Heart left ventricle (tissue), 16 donors: ENCODE results near the gene PSG6. TPM values are rescaled to one million over a fixed set of nuclear protein-coding genes. Genes with fewer than 3 reads are reported as not detected.
"Not testable (repeated sequence)": the region's sequence is repeated elsewhere in the genome, so short reads cannot be mapped to it uniquely, and the experiment has no call there.

Experiments
- ATAC-seq, 4 donors: fragments of 200-7000 bp; cut with Tn5 transposase; one replicate each; pipeline ENCODE4 v1.9.1; 2020 to 2022; ENCODE audit warnings: moderate library complexity in 4 of 4, mild to moderate bottlenecking in 3 of 4, moderate number of reproducible peaks in 1 of 4
- DNase-seq, 5 donors: peaks; one replicate each; pipeline ENCODE4 v3.0.0-alpha.2; 2020
- H3K27ac ChIP-seq, 12 donors: fragments of 200-600 bp; sonication (generic) in 4 of 12; one replicate each; pipeline versions ENCODE4 v1.5.0 to v1.8.0; 2016 to 2022; ENCODE audit warnings: mild to moderate bottlenecking in 2 of 12
- H3K27me3 ChIP-seq, 9 donors: fragments of 200-600 bp; sonication (generic) in 2 of 9; one replicate each; pipeline versions ENCODE4 v1.5.1 to v1.8.0; 2016 to 2022; ENCODE audit warnings: mild to moderate bottlenecking in 3 of 9
- H3K36me3 ChIP-seq, 9 donors: fragments of 200-600 bp; sonication (generic) in 2 of 9; one replicate each; pipeline versions ENCODE4 v1.5.0 to v1.8.0; 2018 to 2022; ENCODE audit warnings: mild to moderate bottlenecking in 2 of 9
- H3K4me1 ChIP-seq, 12 donors: fragments of 200-600 bp; sonication (generic) in 4 of 12; one replicate each; pipeline versions ENCODE4 v1.5.0 to v1.8.0; 2016 to 2022; ENCODE audit warnings: mild to moderate bottlenecking in 3 of 12
- H3K4me3 ChIP-seq, 12 donors: fragments of 200-600 bp; sonication (generic) in 4 of 12; one replicate each; pipeline versions ENCODE4 v1.5.0 to v1.8.0; 2017 to 2022; ENCODE audit warnings: mild to moderate bottlenecking in 9 of 12, moderate library complexity in 4 of 12
- H3K9me3 ChIP-seq, 12 donors: fragments of 200-600 bp; sonication (generic) in 4 of 12; one replicate each; pipeline versions ENCODE4 v1.5.0 to v1.8.0; 2016 to 2022; ENCODE audit warnings: mild to moderate bottlenecking in 1 of 12
- POLR2A ChIP-seq, 2 donors: fragments of 450-650 bp; IDR thresholded peaks; one replicate each; pipeline ENCODE4 v1.6.1; 2017; ENCODE audit warnings: antibody characterized with exemption in 2 of 2, mild to moderate bottlenecking in 2 of 2, moderate library complexity in 2 of 2
- WGBS, 4 donors: extraction: QIAGEN DNeasy Blood & Tissue Kit in 2 of 4; methylation state at CpG; one replicate each; pipeline versions ENCODE4 v1.1.5 to v1.1.7; 2013 to 2018; 5-methylcytosine and 5-hydroxymethylcytosine counted together
- intact Hi-C, 10 donors: fragments of 100-400 bp; cut with DNase I; formaldehyde crosslinking; loops; one replicate each; pipeline versions ENCODE4 v1.11.1 to v1.14.2; 2022
- long read RNA-seq, 3 donors: library from polyadenylated mRNA; unstranded; transcript quantifications; one replicate each; pipeline ENCODE4 v2.0.0, GENCODE V29; 2020 to 2021
- polyA plus RNA-seq, 2 donors: library from polyadenylated mRNA; stranded (reverse); fragments of 200-250 nt; gene quantifications; one replicate each; pipeline ENCODE4 v1.2.3, GENCODE V29; 2013
- total RNA-seq, 9 donors: library from RNA; depleted of rRNA in 2 of 9; stranded (reverse); fragments of >200 nt in 2 of 9; fragmentation: NEBNext Ultra II Directional in 3 of 9; extraction: Animal tissue kit (Norgen Biotek cat#: 25700) in 3 of 9; gene quantifications; one replicate each; pipeline versions ENCODE4 v1.1.0 to v1.2.4, GENCODE V29; 2016 to 2023
- TF ChIP-seq, protein P1 (sequence below), 12 donors: fragments of 200-600 bp; sonication (generic) in 4 of 12; IDR thresholded peaks; one replicate each; pipeline versions ENCODE4 v1.5.0 to v1.8.0; 2018 to 2022; ENCODE audit warnings: antibody characterized with exemption in 12 of 12, mild to moderate bottlenecking in 5 of 12
- donor health status: ischemic (EF 13 %, LVEDD 7.1; RV severe dilation, severe dysfunction).
- donor health status: healthy with polysubstance abuse.
- donor health status: DM: no; HTN: yes; CAD: no.
- donor health status: DM: no; HTN: no; CAD: no.
- donor health status: ischemic (EF 25% LVEDD 6.9; RV normal size, moderate dysfunction).
- donor health status: ischemic (EF 25% LVEDD 5.7; RV mildly dilated, moderate dysfunction).
- donor health status: healthy.
- donor health status: DM: yes; HTN: yes; CAD: no.
- donor health status: ischemic (EF 35%, LVEDD 5.7; RV mildly dilated, moderate dysfunction).
- donor health status: nonischemic (EF 11% LVEDD 7.7; RV severe dilation, severe dysfunction).
- donor health status: DM: yes; HTN: yes; CAD: no.
- donor health status: PGD.
- donor health status: ischemic (EF 29% LVEDD 5.4; RV normal size, mild dysfunction).
- donor health status: nonischemic (EF 23%, LVEDD 6.1; RV moderate dilation, normal function).

Gene PSG6
- total RNA-seq (not detected), polyA plus RNA-seq (not detected)
- long read RNA-seq, donor 1, result 0 reads
- long read RNA-seq, donor 2, result 0 reads
- long read RNA-seq, donor 3, result 0 reads

- 36 to 67% (median 55%) methylated on average over 1 of the region's 1 CpG for WGBS, 4 donors
- DNase-seq, intact Hi-C loops, H3K4me1 ChIP-seq, H3K4me3 ChIP-seq, ATAC-seq, H3K27ac ChIP-seq, H3K36me3 ChIP-seq, H3K9me3 ChIP-seq, H3K27me3 ChIP-seq: not testable (repeated sequence)
These were observed at the start of gene PSG6 for GRCh38 chr19:42917634-42918033. Gene PSG6, minus strand, starts transcription at chr19:42917894. Its CDS starts 102 bp downstream, at chr19:42917792.

DNA sequence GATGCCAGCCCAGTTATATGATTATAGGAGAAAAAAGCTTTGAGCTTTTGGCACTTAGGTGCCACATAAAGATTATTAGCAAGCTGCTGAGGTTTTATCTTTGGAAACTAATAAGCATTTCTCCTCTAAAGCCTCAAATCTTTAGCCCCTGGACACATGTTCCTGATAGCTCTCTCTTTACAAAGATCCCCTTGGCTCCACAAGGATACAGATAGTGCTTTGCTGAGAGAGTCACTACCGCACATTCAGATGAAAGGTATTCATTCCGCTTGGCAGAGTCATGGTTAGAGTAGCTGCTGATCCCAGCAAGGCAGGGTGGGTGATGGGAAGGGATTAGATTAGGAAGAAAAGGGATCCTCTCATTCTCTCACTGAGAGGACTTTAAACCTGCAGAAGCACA lies 47.5 kb upstream of the PSG6 start:
- Histone ChIP-seq H3K27me3 (peaks cover 0 to 5% (median 0%) of the 10 kb centered on the region in 9 donors), H3K36me3 (no peaks in the 10 kb centered on the region), H3K27ac (no peak overlapping the region), H3K4me3 (no peak overlapping the region), H3K9me3 (no peaks in the 10 kb centered on the region), H3K4me1 (no peaks in the 10 kb centered on the region)
- WGBS, 4 donors, result 84 to 88% (median 86%) methylated on average over 2 of the region's 2 CpGs
- no peak for DNase-seq
- intact Hi-C loops, result no loop called here
- TF ChIP-seq, protein P1, sequence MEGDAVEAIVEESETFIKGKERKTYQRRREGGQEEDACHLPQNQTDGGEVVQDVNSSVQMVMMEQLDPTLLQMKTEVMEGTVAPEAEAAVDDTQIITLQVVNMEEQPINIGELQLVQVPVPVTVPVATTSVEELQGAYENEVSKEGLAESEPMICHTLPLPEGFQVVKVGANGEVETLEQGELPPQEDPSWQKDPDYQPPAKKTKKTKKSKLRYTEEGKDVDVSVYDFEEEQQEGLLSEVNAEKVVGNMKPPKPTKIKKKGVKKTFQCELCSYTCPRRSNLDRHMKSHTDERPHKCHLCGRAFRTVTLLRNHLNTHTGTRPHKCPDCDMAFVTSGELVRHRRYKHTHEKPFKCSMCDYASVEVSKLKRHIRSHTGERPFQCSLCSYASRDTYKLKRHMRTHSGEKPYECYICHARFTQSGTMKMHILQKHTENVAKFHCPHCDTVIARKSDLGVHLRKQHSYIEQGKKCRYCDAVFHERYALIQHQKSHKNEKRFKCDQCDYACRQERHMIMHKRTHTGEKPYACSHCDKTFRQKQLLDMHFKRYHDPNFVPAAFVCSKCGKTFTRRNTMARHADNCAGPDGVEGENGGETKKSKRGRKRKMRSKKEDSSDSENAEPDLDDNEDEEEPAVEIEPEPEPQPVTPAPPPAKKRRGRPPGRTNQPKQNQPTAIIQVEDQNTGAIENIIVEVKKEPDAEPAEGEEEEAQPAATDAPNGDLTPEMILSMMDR (IDR thresholded peaks at IDR 0.05), result no peak
- TF ChIP-seq POLR2A (IDR thresholded peaks at IDR 0.05), result no peak
- no peak for ATAC-seq

GRCh38 chr19:42961119-42961518 lies 43.4 kb upstream of the PSG6 start:
- no peak for DNase-seq
- 84 to 89% (median 87%) methylated on average over 6 of the region's 6 CpGs for WGBS, 4 donors
- intact Hi-C loops, result no loop called here
- no peaks in the 10 kb centered on the region for H3K27me3 ChIP-seq
- ATAC-seq, result no peak
- no peaks in the 10 kb centered on the region for H3K9me3 ChIP-seq
- H3K4me3 ChIP-seq, result no peak overlapping the region
- no peaks in the 10 kb centered on the region for H3K36me3 ChIP-seq
- no peak for TF ChIP-seq POLR2A (IDR thresholded peaks at IDR 0.05)
- TF ChIP-seq, protein P1 (IDR thresholded peaks at IDR 0.05), result no peak
- no peaks in the 10 kb centered on the region for H3K4me1 ChIP-seq
- H3K27ac ChIP-seq, result no peak overlapping the region

DNA sequence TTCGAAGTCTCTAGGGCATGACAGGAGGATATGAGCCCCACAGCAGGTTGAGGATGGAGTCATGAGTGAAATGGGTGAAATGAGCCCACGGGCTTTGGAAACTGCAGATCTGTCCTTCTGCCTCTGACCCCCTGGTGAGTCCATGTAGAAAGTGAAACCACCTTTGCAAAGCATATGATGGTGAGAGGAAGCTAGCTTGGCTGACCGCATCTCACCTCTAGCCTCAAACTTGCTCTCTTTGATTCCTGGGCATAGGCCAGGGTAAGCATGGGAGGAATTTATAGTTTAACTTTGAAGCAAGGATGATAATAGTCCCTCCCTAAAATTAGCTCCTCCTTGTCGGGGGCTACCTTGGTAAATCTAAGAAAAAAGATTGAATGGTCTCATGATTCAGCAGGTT lies 34.4 kb upstream of the PSG6 start:
- H3K9me3 ChIP-seq, ATAC-seq, intact Hi-C loops, H3K4me1 ChIP-seq, H3K27me3 ChIP-seq, H3K27ac ChIP-seq, H3K4me3 ChIP-seq, H3K36me3 ChIP-seq, DNase-seq: not testable (repeated sequence)
- WGBS, 4 donors, result 55 to 63% (median 61%) methylated on average over 4 of the region's 4 CpGs

DNA sequence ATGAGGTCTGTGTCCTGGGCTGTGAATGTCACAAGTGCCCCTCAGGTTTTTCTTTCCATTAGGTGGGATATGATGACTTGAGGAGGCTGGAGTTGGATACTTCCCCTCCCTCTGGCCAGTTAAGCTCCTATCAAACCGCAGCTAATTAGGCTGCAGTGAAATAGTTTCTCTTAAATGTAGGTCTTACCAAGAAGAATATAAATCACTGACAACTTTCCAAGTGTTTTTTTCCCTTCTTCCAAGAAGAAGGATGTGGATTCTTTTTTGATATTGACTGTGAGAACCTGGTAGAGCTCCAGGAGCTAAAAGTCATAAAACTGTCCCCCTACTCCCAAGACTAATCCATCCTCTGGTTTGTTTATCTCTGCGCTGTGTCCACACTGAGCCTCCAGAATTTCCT lies 33.8 kb upstream of the PSG6 start:
- 74 to 86% (median 76%) methylated on average over 2 of the region's 2 CpGs for whole genome bisulfite sequencing, 4 donors
- H3K27me3 ChIP-seq, H3K4me1 ChIP-seq, ATAC-seq, H3K4me3 ChIP-seq, H3K36me3 ChIP-seq, DNase-seq, H3K9me3 ChIP-seq, intact Hi-C loops, H3K27ac ChIP-seq: not testable (repeated sequence)

DNA sequence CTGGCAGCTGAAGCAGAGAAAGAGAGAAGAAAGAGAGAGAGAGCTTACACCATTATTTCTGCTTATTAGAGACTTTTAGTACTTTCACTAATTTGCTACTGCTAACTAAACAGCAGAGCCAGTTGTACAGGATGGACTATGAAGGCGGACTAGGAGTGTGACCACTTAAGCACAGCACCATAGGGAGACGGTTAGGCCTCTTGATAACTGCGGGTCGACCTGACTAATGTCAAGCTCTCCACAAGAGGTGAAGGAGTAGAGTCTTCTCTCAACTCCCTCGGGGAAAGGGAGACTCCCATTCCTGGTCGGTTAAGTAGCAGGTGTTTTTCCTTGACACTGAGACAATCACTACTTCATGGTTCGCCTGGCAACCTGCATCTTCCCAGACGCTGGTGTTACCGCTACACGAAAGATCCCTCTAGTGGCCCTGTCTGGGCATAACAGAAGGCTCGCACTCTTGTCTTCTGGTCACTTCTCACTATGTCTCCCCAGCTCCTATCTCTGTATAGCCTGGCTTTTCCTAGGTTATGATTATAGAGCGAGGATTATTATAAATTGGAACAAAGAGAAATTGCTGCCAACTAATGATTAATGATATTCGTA lies 24.6 kb upstream of the PSG6 start:
- DNase-seq (no peak), ATAC-seq (no peak)
- TF ChIP-seq POLR2A (IDR thresholded peaks at IDR 0.05), result no peak
- TF ChIP-seq, protein P1 (IDR thresholded peaks at IDR 0.05), result peak in 11 of 12 donors; percentile 8 to 47 (median 34)
- Histone ChIP-seq H3K4me3 (no peak overlapping the region), H3K9me3 (no peaks in the 10 kb centered on the region), H3K4me1 (no peaks in the 10 kb centered on the region), H3K27ac (no peak overlapping the region), H3K36me3 (no peaks in the 10 kb centered on the region), H3K27me3 (peaks cover 0 to 13% (median 0%) of the 10 kb centered on the region in 9 donors)
- intact Hi-C loops, result no loop called here
- WGBS, 4 donors, result 33 to 46% (median 35%) methylated on average over 12 to 13 of the region's 13 CpGs

- H3K9me3 ChIP-seq, H3K27ac ChIP-seq, H3K36me3 ChIP-seq, DNase-seq, intact Hi-C loops, ATAC-seq, H3K4me1 ChIP-seq, H3K4me3 ChIP-seq: not testable (repeated sequence)
- H3K27me3 ChIP-seq, result peaks cover 0 to 12% (median 0%) of the 10 kb centered on the region in 9 donors
- 79 to 83% (median 82%) methylated on average over 3 of the region's 3 CpGs for WGBS, 4 donors
These were observed 19.4 kb upstream of the PSG6 start, which contains the start of gene PSG7 for GRCh38 chr19:42937107-42937506. Gene PSG7, minus strand, starts transcription at chr19:42937207. Its CDS starts 131 bp downstream, at chr19:42937076.

DNA sequence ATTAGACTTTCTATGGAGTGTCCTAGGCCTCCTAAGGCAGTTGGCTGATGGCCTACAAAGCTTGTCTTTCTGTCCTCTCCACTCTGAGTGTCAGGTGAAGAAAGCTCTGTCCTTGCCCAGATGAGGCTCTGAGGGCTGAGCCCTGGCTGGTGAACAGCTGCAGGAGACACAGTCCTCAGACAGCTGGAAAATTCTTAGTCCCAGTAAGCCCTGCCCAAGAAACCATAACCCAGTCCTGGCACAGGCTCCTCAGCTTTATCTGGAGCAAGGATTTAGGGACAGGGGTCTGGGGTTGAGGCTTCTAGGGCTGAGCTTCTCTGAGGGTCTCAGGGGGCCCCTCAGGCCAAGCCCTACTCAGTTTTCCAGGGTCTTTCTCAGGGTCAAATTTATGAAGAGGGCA lies 17.0 kb upstream of the PSG6 start:
- intact Hi-C loops, result loop anchor here in 1 of 10 donors (5.0 kb wide), 1 partner anchor 153 kb away; no protein-coding TSS in a partner anchor

More for the DNA sequence above, 17.0 kb upstream of the PSG6 start:
- H3K27ac ChIP-seq, H3K36me3 ChIP-seq, DNase-seq, H3K4me3 ChIP-seq, H3K9me3 ChIP-seq, H3K4me1 ChIP-seq, ATAC-seq, H3K27me3 ChIP-seq: not testable (repeated sequence)
